GM19193 (cell line): ENCODE results near the gene GALNS.

ENCODE experiments used
- POLR2A ChIP-seq: IDR thresholded peaks from 4 replicates; pipeline ENCODE4 v1.6.1; 2011; ENCODE audit not compliant: insufficient read depth, insufficient read length; ENCODE audit errors: extremely low read depth

Gene GALNS

GRCh38 chr16:88827727-88828126, 29.0 kb downstream of the GALNS start:
- no peak for TF ChIP-seq POLR2A

- no peak for TF ChIP-seq POLR2A
Measured at GRCh38 chr16:88826070-88826840, 30.5 kb downstream of the GALNS start.

- no peak for TF ChIP-seq POLR2A
Measured at GRCh38 chr16:88825146-88825545, 31.6 kb downstream of the GALNS start.

- TF ChIP-seq POLR2A: no peak
Measured at GRCh38 chr16:88824256-88825077, 32.3 kb downstream of the GALNS start.

- TF ChIP-seq POLR2A: no peak
Measured at GRCh38 chr16:88822281-88823040, 34.3 kb downstream of the GALNS start.

DNA sequence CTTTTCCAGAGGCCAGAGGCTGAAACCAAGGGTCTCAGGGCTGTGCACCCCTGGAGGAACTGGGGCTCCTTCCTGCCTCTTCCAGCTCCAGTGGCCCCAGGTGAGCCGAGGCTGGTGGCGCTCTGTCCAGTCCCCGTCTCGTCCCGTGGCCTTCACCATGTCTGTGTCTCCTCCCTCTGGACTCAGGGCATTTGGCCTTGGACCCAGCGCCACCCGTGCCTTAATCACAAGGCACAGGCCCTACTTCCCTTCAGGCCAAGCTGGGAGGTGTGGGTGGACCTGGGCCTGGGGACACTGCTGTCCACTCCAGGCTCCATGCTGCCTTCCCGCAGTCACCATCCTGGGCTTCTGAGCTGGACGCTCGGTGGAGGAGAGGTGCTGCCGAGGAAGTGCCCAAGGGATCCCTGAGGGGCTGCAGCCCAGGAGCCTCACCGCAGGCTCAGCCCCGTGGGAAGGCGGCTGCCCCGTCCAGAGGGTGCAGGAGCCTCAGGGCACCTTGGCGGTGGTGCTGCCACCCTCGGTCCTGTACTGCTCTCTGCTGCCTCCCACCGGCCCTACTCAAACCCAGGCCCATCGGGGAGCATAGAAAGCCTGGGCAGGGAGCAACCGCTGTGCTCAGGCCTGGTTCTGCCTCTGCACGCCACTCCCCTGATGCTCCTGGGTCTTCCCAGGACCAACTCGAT, 35.4 kb downstream of the GALNS start:
- no peak for TF ChIP-seq POLR2A

DNA sequence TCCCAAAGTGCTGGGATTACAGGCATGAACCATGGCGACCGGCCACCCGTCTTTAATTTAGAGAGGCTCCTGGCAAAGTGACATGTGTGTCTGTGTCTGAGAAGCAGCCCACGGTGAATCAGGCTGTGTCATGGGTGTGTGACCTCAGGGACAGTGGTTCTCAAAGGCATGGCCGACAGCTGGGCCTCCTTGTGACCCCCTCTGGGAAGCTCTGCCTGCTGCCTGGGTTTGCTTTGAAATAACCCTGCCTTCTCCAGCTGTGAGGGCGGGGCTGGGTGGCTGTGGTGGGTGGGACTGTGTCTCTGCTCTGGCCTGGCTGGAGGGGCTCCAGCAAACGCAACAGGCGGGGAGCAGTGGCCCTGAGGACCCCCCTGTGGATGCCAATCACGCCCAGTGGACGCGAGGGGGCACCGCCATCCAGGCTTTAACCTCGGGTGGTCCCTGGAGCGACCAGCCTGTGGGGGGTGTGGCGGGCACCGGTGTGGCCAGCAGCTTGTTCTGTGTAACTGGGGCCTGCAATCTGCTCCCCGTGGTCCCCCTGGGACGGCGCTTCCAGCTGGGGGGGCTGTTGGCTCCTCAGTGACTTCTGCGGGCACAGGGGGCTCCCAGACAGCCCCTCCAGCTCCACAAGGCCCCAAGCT, 36.2 kb downstream of the GALNS start:
- no peak for TF ChIP-seq POLR2A

GRCh38 chr16:88819126-88819525, 37.6 kb downstream of the GALNS start:
- TF ChIP-seq POLR2A: no peak

GRCh38 chr16:88818575-88818874, 38.2 kb downstream of the GALNS start:
- no peak for TF ChIP-seq POLR2A

DNA sequence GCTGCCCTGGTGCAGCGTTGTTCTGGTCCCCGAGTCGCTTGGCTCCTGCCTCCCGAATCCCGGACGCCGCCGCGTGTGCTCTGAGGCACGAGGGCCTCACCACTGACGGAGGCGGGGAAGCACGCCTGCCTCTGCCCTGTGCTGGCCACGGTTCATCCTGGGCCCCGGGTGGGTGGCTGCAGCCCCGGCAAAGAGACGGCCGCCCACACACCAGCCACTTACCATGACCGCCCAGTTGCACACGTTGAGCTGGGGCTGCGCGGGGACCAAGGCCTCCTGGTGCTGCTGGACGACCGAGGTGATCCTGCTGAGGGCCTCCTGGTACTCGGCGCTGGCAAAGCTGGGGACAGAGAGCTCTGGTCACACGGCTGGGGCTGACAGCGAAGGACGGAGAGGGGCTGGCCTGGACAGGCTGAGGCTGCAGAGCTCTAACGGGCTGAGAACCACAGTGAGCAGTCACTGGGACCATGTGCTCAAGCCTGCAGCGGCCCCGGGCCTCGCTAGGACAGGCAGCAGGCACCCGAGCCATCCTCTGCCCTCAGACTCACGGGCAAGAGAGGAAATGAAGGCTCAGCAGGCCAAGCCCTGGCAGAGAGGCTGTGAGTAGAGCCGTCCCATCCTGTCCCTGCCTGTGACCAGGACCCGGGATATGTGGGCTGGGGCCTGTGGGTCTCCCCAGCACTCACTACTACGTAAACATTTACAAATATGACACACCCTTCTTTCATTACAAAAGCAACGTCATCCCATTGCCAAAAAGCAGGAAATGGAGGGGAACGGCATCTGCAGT, 38.8 kb downstream of the GALNS start:
- no peak for TF ChIP-seq POLR2A

- no peak for TF ChIP-seq POLR2A
Measured at GRCh38 chr16:88816736-88817535, 39.8 kb downstream of the GALNS start.

- no peak for TF ChIP-seq POLR2A
Measured at GRCh38 chr16:88815901-88816589, 40.7 kb downstream of the GALNS start.
